ENCODE data around the gene TMPRSS6.
"Not testable (repeated sequence)": the region's sequence is repeated elsewhere in the genome, so short reads cannot be mapped to it uniquely, and the experiment has no call there.

TMPRSS6 gene

DNA sequence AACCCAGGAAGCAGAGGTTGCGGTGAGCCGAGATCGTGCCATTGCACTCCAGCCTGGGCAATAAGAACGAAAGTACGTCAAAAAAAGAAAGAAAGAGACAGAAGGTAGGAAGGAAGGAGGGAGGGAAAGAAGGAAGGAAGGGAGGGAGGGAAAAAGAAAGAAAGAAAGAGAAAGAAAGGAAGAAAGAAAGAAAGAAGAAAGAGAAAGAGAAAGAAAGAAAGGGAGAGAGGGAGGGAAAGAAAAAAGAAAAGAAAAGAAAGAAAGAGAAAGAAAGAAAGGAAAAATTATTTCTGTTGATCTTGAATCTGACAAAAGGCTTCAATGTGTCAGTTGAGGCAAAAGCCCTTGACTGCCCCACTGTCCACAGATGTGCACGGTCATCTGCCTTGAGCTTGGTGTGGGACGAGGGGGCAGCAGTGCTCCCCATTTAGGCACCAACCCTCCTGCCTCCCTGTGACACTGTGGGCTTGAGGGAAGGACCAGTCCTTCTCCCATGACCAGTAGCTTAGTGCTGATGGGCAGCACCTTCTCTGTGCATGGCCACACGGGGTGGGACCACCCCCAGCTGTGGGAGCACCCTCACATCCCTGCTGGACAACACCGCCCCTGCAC is 33.6 kb downstream of the TMPRSS6 start:
- Mint-ChIP-seq H3K4me3 (no peak overlapping the region), H3K36me3 (no peaks in the 10 kb centered on the region), H3K27ac (no peak overlapping the region), H3K4me1 (ENCODE audit: low read depth) (peaks cover 31% of the 10 kb centered on the region), H3K9me3 (ENCODE audit: low read depth) (no peaks in the 10 kb centered on the region), H3K27me3 (no peaks in the 10 kb centered on the region)

DNA sequence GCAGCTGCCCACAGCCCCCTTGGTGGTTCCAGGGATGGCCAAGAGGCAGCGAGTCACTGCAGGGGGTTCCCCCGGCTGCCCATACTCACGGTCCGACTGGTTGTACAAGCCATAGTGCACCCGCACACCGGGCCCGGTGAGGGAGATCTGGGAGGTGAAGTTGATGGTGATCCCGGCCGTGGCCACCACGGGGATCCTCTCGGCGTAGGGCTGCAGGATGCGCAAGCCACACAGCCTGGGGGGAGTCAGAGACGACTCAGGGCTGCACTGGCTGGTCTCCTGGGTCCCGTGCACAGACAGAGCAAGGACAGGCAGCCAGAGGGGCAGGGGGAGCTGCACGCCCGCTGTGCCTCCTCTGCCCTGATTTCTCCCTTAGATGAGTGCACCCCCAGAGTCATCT is 34.5 kb downstream of the TMPRSS6 start:
- H3K27ac Mint-ChIP-seq, result no peak overlapping the region
- H3K9me3 Mint-ChIP-seq (ENCODE audit: low read depth), result no peaks in the 10 kb centered on the region
- H3K27me3 Mint-ChIP-seq, result peaks cover 1% of the 10 kb centered on the region
- no peak overlapping the region for H3K4me3 Mint-ChIP-seq
- peaks cover 23% of the 10 kb centered on the region for H3K4me1 Mint-ChIP-seq (ENCODE audit: low read depth)
- no peaks in the 10 kb centered on the region for H3K36me3 Mint-ChIP-seq

DNA sequence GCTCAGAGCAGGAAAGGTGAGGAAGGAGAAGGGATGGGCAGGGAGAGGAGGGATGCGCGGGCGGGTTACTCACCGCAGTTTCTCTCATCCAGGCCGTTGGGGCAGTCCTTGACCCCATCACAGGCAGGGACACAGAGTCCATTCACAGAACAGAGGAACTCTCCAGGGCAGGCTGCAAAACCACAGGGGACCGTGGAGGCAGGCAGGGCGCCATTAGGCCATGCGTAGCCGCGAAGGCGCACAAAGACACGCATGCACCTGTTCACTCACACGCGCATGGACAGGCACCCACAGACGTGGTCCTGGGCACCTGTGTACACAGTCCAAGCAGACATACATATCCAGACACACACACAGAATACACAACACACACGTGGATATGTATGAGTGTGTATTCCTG is 35.0 kb downstream of the TMPRSS6 start:
- Mint-ChIP-seq H3K27me3 (peaks cover 4% of the 10 kb centered on the region), H3K36me3 (no peaks in the 10 kb centered on the region), H3K9me3 (ENCODE audit: low read depth) (no peaks in the 10 kb centered on the region), H3K27ac (no peak overlapping the region), H3K4me3 (no peak overlapping the region), H3K4me1 (ENCODE audit: low read depth) (peaks cover 19% of the 10 kb centered on the region)

DNA sequence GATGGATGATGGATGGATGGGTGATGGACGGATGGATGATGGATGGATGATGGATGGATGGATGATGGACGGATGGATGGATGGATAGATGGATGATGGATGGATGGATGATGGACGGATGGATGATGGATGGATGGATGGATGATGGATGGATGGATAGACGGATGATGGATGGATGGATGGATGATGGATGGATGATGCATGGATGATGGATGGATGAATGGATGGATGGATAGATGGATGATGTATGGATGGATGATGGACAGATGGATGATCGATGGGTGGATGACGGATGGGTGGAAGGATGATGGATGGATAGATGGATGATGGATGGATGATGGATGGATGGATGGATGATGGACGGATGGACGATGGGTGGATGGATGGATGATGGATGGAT is 36.8 kb downstream of the TMPRSS6 start:
- H3K4me3 Mint-ChIP-seq, result no peak overlapping the region

DNA sequence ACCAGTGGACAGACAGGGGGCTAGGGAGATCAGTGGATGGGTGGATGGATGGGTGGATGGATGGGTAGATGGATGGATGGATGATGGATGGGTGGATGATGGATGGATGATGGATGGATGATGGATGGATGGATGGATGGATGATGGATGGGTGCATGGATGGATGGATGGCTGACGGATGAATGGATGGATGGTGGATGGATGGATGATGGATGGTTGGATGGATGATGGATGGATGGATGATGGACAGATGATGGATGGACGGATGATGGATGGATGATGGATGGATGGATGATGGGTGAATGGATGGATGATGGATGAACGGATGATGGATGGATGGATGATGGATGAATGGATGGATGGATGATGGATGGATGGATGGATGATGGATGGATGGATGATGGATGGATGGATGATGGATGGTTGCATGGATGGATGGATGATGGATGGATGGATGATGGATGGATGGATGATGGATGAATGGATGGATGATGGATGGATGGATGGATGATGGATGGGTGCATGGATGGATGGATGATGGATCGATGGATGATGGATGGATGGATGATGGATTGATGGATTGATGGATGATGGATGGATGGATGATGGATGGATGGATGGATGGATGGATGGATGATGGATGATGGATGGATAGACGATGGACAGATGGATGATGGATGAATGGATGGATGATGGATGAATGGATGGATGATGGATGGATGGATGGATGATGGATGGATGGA is 37.5 kb downstream of the TMPRSS6 start:
- not testable (repeated sequence) for H3K36me3 Mint-ChIP-seq; H3K4me3 Mint-ChIP-seq; H3K4me1 Mint-ChIP-seq (ENCODE audit: low read depth); H3K27ac Mint-ChIP-seq; H3K27me3 Mint-ChIP-seq; H3K9me3 Mint-ChIP-seq (ENCODE audit: low read depth)

More for the DNA sequence above, 36.8 kb downstream of the TMPRSS6 start:
- no peaks in the 10 kb centered on the region for H3K36me3 Mint-ChIP-seq
- peaks cover 7% of the 10 kb centered on the region for H3K4me1 Mint-ChIP-seq (ENCODE audit: low read depth)
- H3K27me3 Mint-ChIP-seq, result peaks cover 6% of the 10 kb centered on the region
- H3K27ac Mint-ChIP-seq, result no peak overlapping the region
- H3K9me3 Mint-ChIP-seq (ENCODE audit: low read depth), result no peaks in the 10 kb centered on the region

DNA sequence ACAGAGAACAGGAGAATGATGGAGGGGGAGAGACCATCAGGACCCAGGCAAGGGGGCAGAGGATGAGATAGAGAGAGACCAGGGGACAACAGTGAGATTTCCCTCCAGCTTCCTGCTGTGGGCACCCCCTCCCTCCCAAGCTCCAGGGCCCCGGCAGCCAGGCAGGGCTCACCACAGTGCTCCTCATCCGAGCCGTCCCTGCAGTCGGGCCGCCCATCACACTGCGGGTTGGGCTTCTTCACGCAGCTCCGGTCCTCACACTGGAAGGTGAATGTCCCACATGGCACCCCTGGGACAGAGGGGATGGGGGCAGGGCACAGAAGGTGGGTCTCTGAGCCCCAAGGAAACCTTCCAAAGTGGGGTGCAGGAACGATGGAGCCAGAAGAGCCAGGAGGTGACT is 38.8 kb downstream of the TMPRSS6 start:
- Mint-ChIP-seq H3K36me3 (peaks cover 2% of the 10 kb centered on the region), H3K9me3 (ENCODE audit: low read depth) (no peaks in the 10 kb centered on the region), H3K4me3 (no peak overlapping the region), H3K27ac (no peak overlapping the region), H3K4me1 (ENCODE audit: low read depth) (peaks cover 7% of the 10 kb centered on the region), H3K27me3 (peaks cover 6% of the 10 kb centered on the region)

DNA sequence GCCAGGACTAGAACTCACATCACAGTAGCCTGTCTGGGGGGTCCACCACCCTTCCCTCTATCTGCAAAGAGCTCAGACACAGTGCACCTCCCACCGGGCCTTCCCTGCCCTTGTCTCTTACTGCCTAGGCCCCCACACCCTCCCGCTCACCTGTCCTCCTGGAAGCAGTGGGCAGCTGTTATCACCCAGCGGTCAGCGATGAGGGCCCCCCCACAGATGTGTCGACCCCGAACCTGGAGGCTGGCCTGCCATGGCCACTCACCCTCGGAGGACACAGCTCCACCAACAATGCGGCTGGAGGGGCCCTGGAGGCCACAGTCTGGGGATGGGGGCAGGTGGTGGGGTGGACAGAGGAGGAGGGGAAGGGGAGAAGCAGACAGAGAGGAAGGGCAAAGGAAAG is 39.2 kb downstream of the TMPRSS6 start:
- Mint-ChIP-seq H3K27me3 (peaks cover 6% of the 10 kb centered on the region), H3K4me1 (ENCODE audit: low read depth) (peaks cover 7% of the 10 kb centered on the region), H3K4me3 (no peak overlapping the region), H3K9me3 (ENCODE audit: low read depth) (no peaks in the 10 kb centered on the region), H3K27ac (no peak overlapping the region), H3K36me3 (peaks cover 2% of the 10 kb centered on the region)

DNA sequence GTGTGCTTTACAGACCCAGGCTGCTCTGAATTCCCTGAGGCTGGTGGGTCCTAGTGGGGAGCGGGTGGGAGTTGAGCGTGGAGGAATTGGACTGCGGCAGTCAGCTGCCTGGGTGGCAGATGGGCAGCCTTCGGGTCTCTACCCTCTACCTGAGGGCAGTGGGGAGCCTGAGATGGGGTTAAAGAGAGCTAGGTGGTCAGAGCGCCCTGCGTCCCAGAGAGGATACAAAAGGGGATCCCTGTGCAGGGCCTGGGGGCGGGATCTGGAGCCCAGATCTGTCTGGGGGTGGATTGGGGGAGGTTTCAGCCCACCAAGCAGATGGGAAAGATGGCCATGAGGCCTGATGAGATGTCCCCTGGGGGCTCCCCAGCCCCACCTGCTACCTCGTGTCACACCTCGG is 39.8 kb downstream of the TMPRSS6 start:
- peaks cover 7% of the 10 kb centered on the region for H3K4me1 Mint-ChIP-seq (ENCODE audit: low read depth)
- H3K27me3 Mint-ChIP-seq, result peaks cover 6% of the 10 kb centered on the region
- H3K4me3 Mint-ChIP-seq, result no peak overlapping the region
- no peaks in the 10 kb centered on the region for H3K9me3 Mint-ChIP-seq (ENCODE audit: low read depth)
- no peak overlapping the region for H3K27ac Mint-ChIP-seq
- H3K36me3 Mint-ChIP-seq, result peaks cover 2% of the 10 kb centered on the region

DNA sequence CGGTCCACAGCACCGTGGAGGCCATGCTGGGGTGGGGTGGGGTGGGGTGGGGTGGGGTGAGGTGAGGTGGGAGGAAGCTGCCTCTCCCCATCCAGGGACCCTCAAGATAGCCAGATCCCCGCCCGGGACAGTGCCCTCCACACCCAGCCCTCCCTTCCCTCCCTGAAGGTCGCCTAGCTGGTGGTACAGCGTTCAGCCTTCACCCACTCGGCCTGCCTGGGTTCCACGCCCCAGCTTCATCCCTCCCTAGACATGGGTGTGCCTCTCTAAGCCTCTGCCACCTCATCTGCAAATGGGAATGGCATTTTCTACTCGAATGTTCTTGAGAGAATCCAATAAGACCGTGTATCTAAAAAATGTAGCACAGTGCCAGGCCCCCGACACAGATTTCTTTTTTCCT is 40.2 kb downstream of the TMPRSS6 start:
- Mint-ChIP-seq H3K27me3 (peaks cover 6% of the 10 kb centered on the region), H3K4me3 (no peak overlapping the region), H3K9me3 (ENCODE audit: low read depth) (no peaks in the 10 kb centered on the region), H3K4me1 (ENCODE audit: low read depth) (peaks cover 7% of the 10 kb centered on the region), H3K36me3 (peaks cover 2% of the 10 kb centered on the region), H3K27ac (no peak overlapping the region)

DNA sequence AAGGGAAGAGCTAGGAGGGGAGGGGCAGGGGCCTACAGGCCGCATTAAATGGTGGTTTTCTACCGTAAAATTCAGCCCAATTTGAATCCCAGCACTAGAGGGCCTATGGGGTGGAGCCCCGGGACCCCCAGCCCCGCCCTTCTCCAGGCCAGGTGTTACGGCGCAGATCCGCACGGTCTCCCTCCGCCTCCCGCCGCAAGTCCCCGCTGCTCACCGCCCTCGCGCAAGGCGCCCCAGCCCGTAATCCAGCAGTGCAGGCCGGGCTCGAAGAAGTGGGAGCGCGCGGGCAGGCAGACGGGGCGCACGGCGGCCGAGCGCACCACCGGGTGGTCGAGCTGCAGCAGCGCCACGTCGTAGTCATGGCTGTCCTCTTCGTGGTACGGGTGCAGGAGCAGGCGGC is 40.7 kb downstream of the TMPRSS6 start:
- no peak overlapping the region for H3K27ac Mint-ChIP-seq
- H3K4me1 Mint-ChIP-seq (ENCODE audit: low read depth), result peaks cover 7% of the 10 kb centered on the region
- H3K9me3 Mint-ChIP-seq (ENCODE audit: low read depth), result no peaks in the 10 kb centered on the region
- H3K27me3 Mint-ChIP-seq, result peaks cover 6% of the 10 kb centered on the region
- peaks cover 2% of the 10 kb centered on the region for H3K36me3 Mint-ChIP-seq
- H3K4me3 Mint-ChIP-seq, result no peak overlapping the region

DNA sequence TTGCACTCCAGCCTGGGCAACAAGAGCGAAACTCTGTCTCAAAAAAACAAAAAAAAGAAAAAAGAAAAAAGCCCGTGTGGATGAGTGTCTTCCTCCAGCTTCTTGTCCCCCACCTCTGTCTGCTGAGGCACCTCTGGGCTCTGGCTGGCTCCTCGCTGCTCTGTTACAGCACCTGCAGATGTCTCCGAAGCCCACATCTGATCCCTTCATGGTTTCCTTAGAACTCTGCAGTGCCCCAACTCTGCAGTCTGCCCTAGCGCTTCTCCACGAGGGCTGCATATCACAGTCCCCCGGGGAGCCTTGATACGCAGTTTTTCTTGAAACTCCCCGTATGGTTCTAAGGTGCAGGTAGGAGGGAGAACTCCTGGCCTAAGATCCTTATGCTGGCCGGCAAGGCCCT is 42.1 kb downstream of the TMPRSS6 start:
- peaks cover 6% of the 10 kb centered on the region for H3K27me3 Mint-ChIP-seq

DNA sequence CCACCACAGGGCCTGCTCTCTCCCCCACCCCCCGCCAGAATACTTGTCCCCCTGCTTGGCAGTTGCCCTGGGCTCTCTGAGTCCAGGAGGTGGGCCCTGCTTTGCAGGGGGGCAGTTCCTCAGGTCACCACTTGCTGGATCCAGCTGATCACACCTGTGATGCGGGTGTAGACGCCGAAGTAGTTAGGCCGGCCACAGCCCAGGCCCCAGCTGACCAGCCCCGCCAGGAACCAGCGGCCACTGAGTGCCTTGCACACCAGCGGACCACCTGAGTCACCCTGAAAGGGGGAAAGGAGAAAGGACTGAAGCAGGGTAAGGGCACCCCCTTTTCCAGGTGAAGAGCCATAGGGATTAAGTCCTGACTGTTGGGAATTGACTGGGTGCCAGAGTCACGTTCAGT is 43.6 kb downstream of the TMPRSS6 start:
- Mint-ChIP-seq H3K9me3 (ENCODE audit: low read depth) (no peaks in the 10 kb centered on the region), H3K4me1 (ENCODE audit: low read depth) (peaks cover 18% of the 10 kb centered on the region), H3K27ac (no peak overlapping the region), H3K4me3 (no peak overlapping the region), H3K36me3 (peaks cover 2% of the 10 kb centered on the region), H3K27me3 (peaks cover 6% of the 10 kb centered on the region)

More for the DNA sequence above, 42.1 kb downstream of the TMPRSS6 start:
- Mint-ChIP-seq H3K4me1 (ENCODE audit: low read depth) (peaks cover 16% of the 10 kb centered on the region), H3K9me3 (ENCODE audit: low read depth) (no peaks in the 10 kb centered on the region), H3K27ac (no peak overlapping the region), H3K4me3 (no peak overlapping the region), H3K36me3 (peaks cover 2% of the 10 kb centered on the region)

DNA sequence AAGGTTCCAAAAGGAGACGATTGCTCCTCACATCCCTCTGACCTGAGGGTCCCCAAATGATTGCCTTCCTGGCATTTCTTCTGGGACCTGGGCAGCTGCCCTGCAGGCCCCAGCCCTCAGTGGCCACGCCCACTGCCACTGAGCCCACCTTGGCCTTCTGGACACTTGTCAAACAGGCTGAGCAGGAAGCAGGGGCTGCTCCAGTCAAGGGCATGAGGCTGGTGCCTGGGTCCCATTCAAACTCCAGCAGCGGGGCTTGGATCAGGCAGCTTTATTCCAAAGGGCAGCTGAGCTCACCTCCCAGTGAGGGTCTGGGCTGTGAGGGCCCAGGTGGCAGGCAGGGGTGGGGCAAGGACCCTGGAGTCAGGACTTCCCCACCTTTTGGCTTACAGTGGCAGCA is 44.3 kb downstream of the TMPRSS6 start:
- H3K9me3 Mint-ChIP-seq (ENCODE audit: low read depth), result no peaks in the 10 kb centered on the region
- no peak overlapping the region for H3K4me3 Mint-ChIP-seq
- peaks cover 6% of the 10 kb centered on the region for H3K27me3 Mint-ChIP-seq
- no peak overlapping the region for H3K27ac Mint-ChIP-seq
- H3K4me1 Mint-ChIP-seq (ENCODE audit: low read depth), result peaks cover 24% of the 10 kb centered on the region
- peaks cover 2% of the 10 kb centered on the region for H3K36me3 Mint-ChIP-seq

DNA sequence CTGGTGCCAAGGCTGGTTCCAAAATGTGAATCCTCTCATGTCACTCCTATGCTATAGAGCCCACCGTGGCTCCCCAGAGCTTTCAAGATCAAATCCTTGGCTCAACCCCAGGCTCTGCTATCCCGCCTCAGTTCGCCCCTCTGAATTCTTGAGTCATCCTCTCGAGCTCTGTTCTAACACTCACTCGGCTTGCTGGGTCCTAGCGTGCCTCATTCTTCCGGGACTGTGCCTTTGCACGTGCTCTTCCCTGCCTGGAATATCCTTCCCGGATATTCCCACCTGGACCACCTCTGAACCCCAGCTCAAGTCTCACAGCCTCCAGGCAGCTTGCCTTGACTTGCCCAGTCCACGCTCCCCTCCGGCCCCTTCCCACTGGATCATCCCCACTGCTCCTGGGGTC is 45.0 kb downstream of the TMPRSS6 start:
- Mint-ChIP-seq H3K27me3 (peaks cover 2% of the 10 kb centered on the region), H3K27ac (no peak overlapping the region), H3K4me1 (ENCODE audit: low read depth) (peaks cover 24% of the 10 kb centered on the region), H3K4me3 (no peak overlapping the region), H3K9me3 (ENCODE audit: low read depth) (no peaks in the 10 kb centered on the region), H3K36me3 (peaks cover 2% of the 10 kb centered on the region)

DNA sequence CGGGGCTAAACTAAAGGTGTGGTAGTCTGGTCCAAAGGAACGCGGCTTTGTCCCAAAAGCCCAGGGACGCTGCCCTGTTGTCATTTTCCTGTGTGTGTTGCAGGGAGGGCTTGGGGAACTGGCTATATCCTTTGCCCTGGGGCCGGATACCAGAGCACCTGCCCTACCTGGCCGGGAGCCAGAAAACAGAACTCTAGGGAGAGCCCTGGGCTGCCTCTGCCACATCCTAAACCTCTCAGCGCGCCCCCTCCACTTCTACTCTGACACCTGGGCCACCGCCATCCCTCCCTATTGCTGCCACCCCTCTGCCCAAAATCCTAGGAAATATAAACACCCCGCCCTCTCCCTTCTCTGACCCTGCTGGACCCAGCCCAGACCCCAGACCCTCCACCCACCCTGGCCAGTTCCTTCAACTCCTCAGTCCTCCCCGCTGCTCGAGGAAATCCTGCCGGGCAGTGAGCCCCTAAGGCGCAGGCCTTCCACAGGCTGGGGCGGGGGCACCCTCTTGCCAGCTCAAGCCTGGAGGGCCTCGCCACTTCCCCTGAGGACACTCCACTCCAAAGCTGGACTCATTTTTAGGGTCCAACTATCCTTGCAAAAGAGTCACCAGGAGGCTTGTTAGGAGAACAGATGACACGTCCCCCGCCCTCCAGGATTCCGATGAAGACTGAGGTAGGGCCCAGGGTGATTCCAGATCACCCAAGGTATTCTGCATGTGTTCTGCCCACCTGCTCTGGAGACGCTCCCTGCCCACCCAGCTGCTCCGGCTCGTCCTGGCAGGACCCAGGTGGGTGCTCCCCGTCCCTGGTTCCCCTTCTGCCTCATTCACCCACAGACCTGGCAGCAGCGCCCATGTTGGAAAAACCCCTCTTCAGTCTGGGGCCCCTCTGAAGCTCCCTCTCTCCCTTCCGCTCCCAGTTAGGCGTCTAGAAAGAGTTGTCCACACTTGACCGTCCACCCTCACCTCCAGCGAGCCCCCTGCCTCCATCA is 45.8 kb downstream of the TMPRSS6 start:
- Mint-ChIP-seq H3K4me3 (no peak overlapping the region), H3K27me3 (no peaks in the 10 kb centered on the region), H3K27ac (no peak overlapping the region), H3K36me3 (peaks cover 2% of the 10 kb centered on the region), H3K4me1 (ENCODE audit: low read depth) (peaks cover 24% of the 10 kb centered on the region), H3K9me3 (ENCODE audit: low read depth) (no peaks in the 10 kb centered on the region)
